ENCODE results near the gene RNU6-8.

DNA sequence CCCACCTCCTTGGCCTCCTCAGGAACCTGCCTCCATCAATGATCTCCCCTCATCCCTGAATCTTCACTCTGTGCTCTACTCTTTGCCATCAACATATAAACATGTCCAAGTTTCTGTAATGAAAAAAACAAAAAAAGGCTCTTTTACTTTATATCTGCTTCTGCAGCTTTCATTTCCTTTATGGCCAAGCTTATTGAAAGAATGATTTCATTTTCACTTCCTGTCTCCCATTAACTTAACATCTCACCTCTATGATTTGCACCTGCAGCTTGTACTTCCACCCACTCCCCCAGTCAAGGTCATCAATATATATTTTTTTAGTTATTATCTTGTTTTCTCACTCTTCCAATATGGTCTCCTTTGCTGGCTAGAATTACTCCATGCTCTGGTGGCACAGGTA, 16.8 kb downstream of the RNU6-8 start:
- no peak for TF ChIP-seq CTCF (IDR thresholded peaks at IDR 0.05)
- no peak for TF ChIP-seq POLR2A (IDR thresholded peaks at IDR 0.05)
